Spinal cord (tissue), 10 donors: ENCODE data around the gene ATOH8. TPM values are rescaled to one million over a fixed set of nuclear protein-coding genes. Genes with fewer than 3 reads are reported as not detected.

Experiments used
- DNase-seq, 6 donors: peaks; one replicate each; pipeline versions ENCODE4 v3.0.0 to v3.0.0-alpha.2; 2013 to 2015; ENCODE audit warnings: low spot score in 6 of 6, low read depth in 4 of 6
- H3K27ac ChIP-seq: one replicate; pipeline ENCODE4 v1.5.1; 2013; ENCODE audit warnings: low read depth, low read length, control low read depth
- H3K27me3 ChIP-seq: one replicate; pipeline ENCODE4 v1.6.1; 2013; ENCODE audit warnings: low read length; ENCODE audit not compliant: control insufficient read depth, insufficient read depth
- H3K36me3 ChIP-seq: one replicate; pipeline ENCODE4 v1.6.1; 2013; ENCODE audit warnings: low read length; ENCODE audit not compliant: control insufficient read depth, insufficient read depth
- H3K4me1 ChIP-seq: one replicate; pipeline ENCODE4 v1.6.1; 2013; ENCODE audit warnings: low read length; ENCODE audit not compliant: control insufficient read depth, insufficient read depth
- H3K4me3 ChIP-seq: one replicate; pipeline ENCODE4 v1.5.1; 2013; ENCODE audit warnings: low read depth, low read length, control low read depth
- H3K9me3 ChIP-seq: one replicate; pipeline ENCODE4 v1.6.1; 2013; ENCODE audit warnings: low read length; ENCODE audit not compliant: control insufficient read depth, insufficient read depth
- WGBS: methylation state at CpG from one replicate; pipeline ENCODE4 v1.1.5; 2013; ENCODE audit warnings: missing lambda C conversion rate; ENCODE audit not compliant: insufficient coverage; 5-methylcytosine and 5-hydroxymethylcytosine counted together
- polyA plus RNA-seq, 2 donors: library from polyadenylated mRNA; unstranded; fragments of 120-200 nt; gene quantifications; one replicate each; pipeline ENCODE4 v1.2.1, GENCODE V29; 2013; ENCODE audit not compliant: insufficient read length in 2 of 2
- total RNA-seq, 2 donors: library from RNA; depleted of rRNA in 1 of 2; stranded (reverse); fragments of 120-200 nt in 1 of 2; fragments of >200 nt in 1 of 2; gene quantifications; one replicate each; pipeline versions ENCODE4 v1.2.3 to v1.2.4, GENCODE V29; 2013 to 2014
- donor health status: healthy.

ATOH8 gene
- total and polyA plus RNA-seq, 4 donors, result 5.8 to 25.8 (median 15.2) TPM

GRCh38 chr2:85743304-85743978 lies 10.3 kb upstream of the ATOH8 start:
- 62% methylated on average over 6 of the region's 10 CpGs for WGBS
- no peak for DNase-seq
- peak overlapping the region; percentile 84 for H3K27ac ChIP-seq
- no peak overlapping the region for H3K4me3 ChIP-seq
- H3K9me3 ChIP-seq, result no peaks in the 10 kb centered on the region
- peaks cover 60% of the 10 kb centered on the region for H3K4me1 ChIP-seq
- no peaks in the 10 kb centered on the region for H3K27me3 ChIP-seq
- H3K36me3 ChIP-seq, result no peaks in the 10 kb centered on the region

GRCh38 chr2:85744055-85744454 lies 9.7 kb upstream of the ATOH8 start:
- Histone ChIP-seq H3K9me3 (no peaks in the 10 kb centered on the region), H3K27me3 (no peaks in the 10 kb centered on the region), H3K4me1 (peaks cover 66% of the 10 kb centered on the region), H3K36me3 (no peaks in the 10 kb centered on the region), H3K27ac (no peak overlapping the region), H3K4me3 (no peak overlapping the region)
- no peak for DNase-seq
- WGBS, result 64% methylated on average over 4 of the region's 4 CpGs

GRCh38 chr2:85744741-85745601 lies 8.8 kb upstream of the ATOH8 start:
- WGBS, result 28% methylated on average over 9 of the region's 10 CpGs
- Histone ChIP-seq H3K27me3 (no peaks in the 10 kb centered on the region), H3K27ac (peak overlapping the region; percentile 72), H3K4me3 (no peak overlapping the region), H3K36me3 (no peaks in the 10 kb centered on the region), H3K4me1 (peaks cover 72% of the 10 kb centered on the region), H3K9me3 (no peaks in the 10 kb centered on the region)
- peak in 2 of 6 donors; percentile 57 to 66 for DNase-seq

GRCh38 chr2:85745619-85746018 lies 8.2 kb upstream of the ATOH8 start:
- peak overlapping the region; percentile 72 for H3K27ac ChIP-seq
- no peaks in the 10 kb centered on the region for H3K9me3 ChIP-seq
- H3K36me3 ChIP-seq, result no peaks in the 10 kb centered on the region
- H3K27me3 ChIP-seq, result no peaks in the 10 kb centered on the region
- H3K4me3 ChIP-seq, result no peak overlapping the region
- no CpG with 5 or more reads among the region's 8 CpGs for WGBS
- H3K4me1 ChIP-seq, result peaks cover 74% of the 10 kb centered on the region
- DNase-seq, result no peak

- H3K9me3 ChIP-seq, result no peaks in the 10 kb centered on the region
- peaks cover 74% of the 10 kb centered on the region for H3K4me1 ChIP-seq
- H3K27ac ChIP-seq, result no peak overlapping the region
- no peaks in the 10 kb centered on the region for H3K36me3 ChIP-seq
- H3K4me3 ChIP-seq, result no peak overlapping the region
- no peak for DNase-seq
- WGBS, result 88% methylated on average over 8 of the region's 8 CpGs
- no peaks in the 10 kb centered on the region for H3K27me3 ChIP-seq
Observed at GRCh38 chr2:85746321-85747004, 7.3 kb upstream of the ATOH8 start.

- Histone ChIP-seq H3K4me3 (no peak overlapping the region), H3K36me3 (no peaks in the 10 kb centered on the region), H3K27ac (no peak overlapping the region), H3K27me3 (no peaks in the 10 kb centered on the region), H3K9me3 (no peaks in the 10 kb centered on the region), H3K4me1 (peaks cover 73% of the 10 kb centered on the region)
- 100% methylated on average over 3 of the region's 3 CpGs for WGBS
- DNase-seq, result no peak
Observed at GRCh38 chr2:85747441-85747840, 6.3 kb upstream of the ATOH8 start.

GRCh38 chr2:85748039-85748734 lies 5.6 kb upstream of the ATOH8 start:
- Histone ChIP-seq H3K27me3 (peaks cover 1% of the 10 kb centered on the region), H3K36me3 (no peaks in the 10 kb centered on the region), H3K4me1 (peaks cover 73% of the 10 kb centered on the region), H3K4me3 (no peak overlapping the region), H3K9me3 (no peaks in the 10 kb centered on the region), H3K27ac (no peak overlapping the region)
- DNase-seq, result no peak
- 68% methylated on average over 4 of the region's 9 CpGs for WGBS

- Histone ChIP-seq H3K4me1 (peaks cover 69% of the 10 kb centered on the region), H3K36me3 (no peaks in the 10 kb centered on the region), H3K27me3 (peaks cover 3% of the 10 kb centered on the region), H3K27ac (no peak overlapping the region), H3K9me3 (no peaks in the 10 kb centered on the region), H3K4me3 (no peak overlapping the region)
- 54% methylated on average over 5 of the region's 7 CpGs for WGBS
- no peak for DNase-seq
Observed at GRCh38 chr2:85748985-85749875, 4.6 kb upstream of the ATOH8 start.
